ENCODE data around the gene CCNL2. TPM values are rescaled to one million over a fixed set of nuclear protein-coding genes. Genes with fewer than 3 reads are reported as not detected.

Gene CCNL2
- total and polyA plus RNA-seq, 8 donors, result 33.4 to 739 (median 277) TPM

DNA sequence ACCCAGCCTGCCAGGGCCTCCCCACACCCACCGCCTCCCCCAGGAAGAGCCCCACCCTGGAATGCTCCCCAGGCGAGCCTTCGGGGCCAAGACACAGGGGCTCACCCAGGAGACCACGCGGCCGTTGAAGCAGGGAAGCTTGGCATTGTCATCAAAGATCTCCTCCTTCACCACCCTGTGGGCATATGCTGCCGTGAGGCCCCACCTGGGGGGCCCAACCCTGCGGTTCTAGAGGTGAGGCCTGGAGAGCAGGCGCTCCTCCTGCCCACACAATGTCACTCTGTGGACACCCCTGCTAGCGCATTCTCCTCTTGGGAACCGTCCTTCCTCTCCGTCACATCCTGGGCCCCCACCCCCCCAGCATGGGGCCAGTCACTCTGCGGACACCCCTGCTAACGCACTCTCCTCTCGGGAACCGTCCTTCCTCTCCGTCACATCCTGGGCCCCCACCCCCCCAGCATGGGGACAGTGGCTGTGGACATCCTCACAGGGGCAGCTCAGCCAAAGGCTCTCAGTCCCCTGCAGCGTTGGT lies 56.5 kb downstream of the CCNL2 start:
- intact Hi-C loops (cut with DNase I; ENCODE audit: low total_unique reads), result no loop called here
- TF ChIP-seq, protein P1, sequence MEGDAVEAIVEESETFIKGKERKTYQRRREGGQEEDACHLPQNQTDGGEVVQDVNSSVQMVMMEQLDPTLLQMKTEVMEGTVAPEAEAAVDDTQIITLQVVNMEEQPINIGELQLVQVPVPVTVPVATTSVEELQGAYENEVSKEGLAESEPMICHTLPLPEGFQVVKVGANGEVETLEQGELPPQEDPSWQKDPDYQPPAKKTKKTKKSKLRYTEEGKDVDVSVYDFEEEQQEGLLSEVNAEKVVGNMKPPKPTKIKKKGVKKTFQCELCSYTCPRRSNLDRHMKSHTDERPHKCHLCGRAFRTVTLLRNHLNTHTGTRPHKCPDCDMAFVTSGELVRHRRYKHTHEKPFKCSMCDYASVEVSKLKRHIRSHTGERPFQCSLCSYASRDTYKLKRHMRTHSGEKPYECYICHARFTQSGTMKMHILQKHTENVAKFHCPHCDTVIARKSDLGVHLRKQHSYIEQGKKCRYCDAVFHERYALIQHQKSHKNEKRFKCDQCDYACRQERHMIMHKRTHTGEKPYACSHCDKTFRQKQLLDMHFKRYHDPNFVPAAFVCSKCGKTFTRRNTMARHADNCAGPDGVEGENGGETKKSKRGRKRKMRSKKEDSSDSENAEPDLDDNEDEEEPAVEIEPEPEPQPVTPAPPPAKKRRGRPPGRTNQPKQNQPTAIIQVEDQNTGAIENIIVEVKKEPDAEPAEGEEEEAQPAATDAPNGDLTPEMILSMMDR (IDR thresholded peaks at IDR 0.05), result no peak
- TF ChIP-seq POLR2AphosphoS5 (IDR thresholded peaks at IDR 0.05) (no peak), POLR2A (IDR thresholded peaks at IDR 0.05) (no peak), EP300 (IDR thresholded peaks at IDR 0.05) (no peak)
- Histone ChIP-seq H3K27ac (no peak overlapping the region), H3K4me1 (peaks cover 36 to 66% (median 53%) of the 10 kb centered on the region in 4 donors), H3K36me3 (peaks cover 32 to 50% (median 47%) of the 10 kb centered on the region in 4 donors), H3K4me3 (no peak overlapping the region), H3K9me3 (no peaks in the 10 kb centered on the region), H3K27me3 (no peaks in the 10 kb centered on the region)
- 86 to 90% (median 89%) methylated on average over 18 of the region's 18 CpGs for WGBS, 5 donors
- DNase-seq, result no peak

DNA sequence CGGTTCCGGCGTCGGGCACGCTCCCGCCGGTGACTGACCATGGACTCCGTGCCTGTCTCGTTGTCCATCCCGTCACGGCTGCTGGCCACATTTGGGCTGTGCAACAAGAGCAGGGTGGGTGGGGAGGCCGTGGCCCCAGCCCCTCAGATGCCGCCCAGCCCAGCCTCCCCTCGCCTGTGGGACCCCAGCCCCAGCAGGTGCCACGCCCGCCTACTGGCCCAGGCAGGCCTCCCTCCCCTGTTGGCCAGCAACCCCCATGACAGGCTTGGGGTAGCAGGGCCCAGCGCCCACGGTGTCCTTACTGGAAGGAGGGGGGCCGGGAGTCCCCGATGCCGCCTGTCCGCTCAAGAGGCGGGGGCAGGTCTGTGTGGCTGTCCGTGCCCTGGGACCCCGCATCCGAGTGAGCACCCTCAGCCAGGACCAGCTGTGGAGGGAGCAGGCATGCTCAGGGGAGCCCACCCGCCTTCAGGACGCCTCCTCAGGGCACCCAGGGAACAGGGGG lies 57.0 kb downstream of the CCNL2 start:
- 94 to 96% (median 96%) methylated on average over 13 to 28 of the region's 28 CpGs for WGBS, 5 donors
- H3K4me1 ChIP-seq, result peaks cover 31 to 62% (median 50%) of the 10 kb centered on the region in 4 donors
- intact Hi-C loops (cut with DNase I; ENCODE audit: low total_unique reads), result no loop called here
- H3K4me3 ChIP-seq, result no peak overlapping the region
- H3K27ac ChIP-seq, result no peak overlapping the region
- H3K9me3 ChIP-seq, result no peaks in the 10 kb centered on the region
- H3K36me3 ChIP-seq, result peaks cover 32 to 55% (median 53%) of the 10 kb centered on the region in 4 donors
- TF ChIP-seq, protein P1 (IDR thresholded peaks at IDR 0.05), result no peak
- TF ChIP-seq POLR2AphosphoS5 (IDR thresholded peaks at IDR 0.05) (no peak), POLR2A (IDR thresholded peaks at IDR 0.05) (no peak), EP300 (IDR thresholded peaks at IDR 0.05) (no peak)
- H3K27me3 ChIP-seq, result no peaks in the 10 kb centered on the region
- DNase-seq, result no peak

DNA sequence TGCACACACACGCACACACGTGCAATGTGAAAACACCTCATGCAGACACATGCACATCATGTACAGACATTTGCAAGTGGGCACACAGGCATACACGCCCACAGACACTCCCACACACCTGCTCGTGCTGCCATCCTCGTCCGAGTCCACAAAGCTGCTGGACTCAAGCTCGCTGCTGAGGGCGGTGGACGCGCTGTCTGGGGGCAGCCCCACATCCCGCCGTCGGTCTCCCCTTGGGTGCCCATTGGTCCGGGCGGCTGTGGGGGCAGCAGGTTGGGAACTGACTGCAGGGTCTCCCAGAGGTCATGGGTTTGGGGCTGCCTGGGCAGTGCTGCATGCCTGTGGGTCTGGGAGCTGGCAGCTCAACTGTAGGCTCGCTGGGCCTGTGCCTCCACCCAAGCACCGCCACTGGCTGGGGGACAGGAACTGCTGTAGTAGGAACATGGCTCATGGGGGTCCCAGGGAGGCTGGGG lies 57.5 kb downstream of the CCNL2 start:
- Histone ChIP-seq H3K36me3 (peaks cover 32 to 60% (median 58%) of the 10 kb centered on the region in 4 donors), H3K4me1 (peaks cover 25 to 57% (median 44%) of the 10 kb centered on the region in 4 donors), H3K4me3 (no peak overlapping the region), H3K27ac (no peak overlapping the region), H3K9me3 (no peaks in the 10 kb centered on the region), H3K27me3 (no peaks in the 10 kb centered on the region)
- 85 to 95% (median 94%) methylated on average over 8 to 17 of the region's 17 CpGs for WGBS, 5 donors
- no peak for TF ChIP-seq POLR2A (IDR thresholded peaks at IDR 0.05)
- no peak for TF ChIP-seq POLR2AphosphoS5 (IDR thresholded peaks at IDR 0.05)
- TF ChIP-seq, protein P1 (IDR thresholded peaks at IDR 0.05), result no peak
- no peak for TF ChIP-seq EP300 (IDR thresholded peaks at IDR 0.05)
- intact Hi-C loops (cut with DNase I; ENCODE audit: low total_unique reads), result no loop called here
- no peak for DNase-seq

DNA sequence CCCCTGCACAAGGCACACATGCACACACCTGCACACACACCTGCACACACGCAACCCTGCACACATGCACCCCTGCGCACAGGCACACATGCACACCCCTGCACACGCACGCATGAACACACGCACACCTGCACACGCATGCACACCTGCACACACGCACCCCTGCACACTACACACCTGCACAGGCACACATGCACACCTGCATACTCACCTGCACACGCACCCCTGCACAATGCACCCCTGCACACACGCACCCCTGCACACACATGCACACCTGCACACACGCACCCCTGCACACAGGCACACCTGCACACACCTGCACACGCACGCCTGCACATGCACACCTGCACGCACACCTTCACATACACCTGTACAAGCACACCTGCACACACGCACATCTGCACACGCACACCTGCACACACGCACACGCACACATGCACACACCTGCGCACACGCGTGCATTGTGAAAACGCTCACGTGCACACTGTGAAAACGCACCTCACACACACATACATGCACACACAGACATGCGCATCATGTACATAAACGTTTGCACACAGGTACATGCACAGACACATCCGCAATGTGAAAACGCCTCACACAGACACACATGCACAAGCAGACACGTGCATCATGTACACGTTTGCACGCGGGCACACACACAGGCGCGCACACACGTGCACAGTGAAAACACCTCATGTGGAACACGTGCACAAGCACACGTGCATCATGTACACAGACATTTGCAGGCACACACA lies 58.2 kb downstream of the CCNL2 start:
- intact Hi-C loops (cut with DNase I; ENCODE audit: low total_unique reads), result no loop called here
- TF ChIP-seq POLR2A (IDR thresholded peaks at IDR 0.05), result no peak
- TF ChIP-seq, protein P1 (IDR thresholded peaks at IDR 0.05), result no peak
- no peak for TF ChIP-seq EP300 (IDR thresholded peaks at IDR 0.05)
- no peaks in the 10 kb centered on the region for H3K9me3 ChIP-seq
- H3K4me3 ChIP-seq, result no peak overlapping the region
- H3K36me3 ChIP-seq, result peaks cover 32 to 67% (median 64%) of the 10 kb centered on the region in 4 donors
- DNase-seq, result no peak
- H3K27me3 ChIP-seq, result no peaks in the 10 kb centered on the region
- peaks cover 19 to 51% (median 38%) of the 10 kb centered on the region in 4 donors for H3K4me1 ChIP-seq
- no peak overlapping the region for H3K27ac ChIP-seq
- 90 to 94% (median 92%) methylated on average over 34 to 36 of the region's 36 CpGs for WGBS, 5 donors
